Right renal pelvis (tissue), 4 donors: Measurements from ENCODE around the gene GPBP1. TPM values are rescaled to one million over a fixed set of nuclear protein-coding genes. Genes with fewer than 3 reads are reported as not detected.
"Not testable (repeated sequence)": the region's sequence is repeated elsewhere in the genome, so short reads cannot be mapped to it uniquely, and the experiment has no call there.

Source experiments
- DNase-seq, 4 donors: peaks; one replicate each; pipeline ENCODE4 v3.0.0-alpha.2; 2013; ENCODE audit warnings: low read depth in 4 of 4, low spot score in 3 of 4, missing footprints in 1 of 4
- polyA plus RNA-seq, 4 donors: library from polyadenylated mRNA; unstranded; fragments of 120-200 nt; gene quantifications; one replicate each; pipeline ENCODE4 v1.2.1, GENCODE V29; 2013; ENCODE audit not compliant: insufficient read length in 4 of 4

Gene GPBP1
- polyA plus RNA-seq, 4 donors = 125 to 161 (median 152) TPM

GRCh38 chr5:57259704-57260103, 85.8 kb downstream of the GPBP1 start:
- DNase-seq = no peak

GRCh38 chr5:57262541-57262940, 88.7 kb downstream of the GPBP1 start:
- DNase-seq = no peak

- no peak for DNase-seq
Measured at GRCh38 chr5:57267805-57268204, 93.9 kb downstream of the GPBP1 start.

GRCh38 chr5:57276353-57276752, 102.5 kb downstream of the GPBP1 start:
- DNase-seq = no peak

GRCh38 chr5:57277085-57277484, 103.2 kb downstream of the GPBP1 start:
- DNase-seq = no peak

- DNase-seq = no peak
Measured at GRCh38 chr5:57280853-57281252, 107.0 kb downstream of the GPBP1 start.

GRCh38 chr5:57285084-57285483, 111.2 kb downstream of the GPBP1 start:
- not testable (repeated sequence) for DNase-seq

GRCh38 chr5:57291894-57292293, 118.0 kb downstream of the GPBP1 start:
- DNase-seq = no peak

- no peak for DNase-seq
Measured at GRCh38 chr5:57292336-57292735, 118.5 kb downstream of the GPBP1 start.

GRCh38 chr5:57298295-57298984, 124.6 kb downstream of the GPBP1 start:
- DNase-seq = peak; percentile 81 to 86 (median 85)

- DNase-seq = peak; percentile 68 to 77 (median 74)
Measured at GRCh38 chr5:57298985-57299491, 125.2 kb downstream of the GPBP1 start.

- no peak for DNase-seq
Measured at GRCh38 chr5:57299986-57300385, 126.1 kb downstream of the GPBP1 start.

- DNase-seq = no peak
Measured at GRCh38 chr5:57302164-57302563, 128.3 kb downstream of the GPBP1 start.

GRCh38 chr5:57302643-57303042, 128.8 kb downstream of the GPBP1 start:
- DNase-seq = no peak

GRCh38 chr5:57303985-57304384, 130.1 kb downstream of the GPBP1 start:
- no peak for DNase-seq

- no peak for DNase-seq
Measured at GRCh38 chr5:57304931-57305330, 131.1 kb downstream of the GPBP1 start.

- no peak for DNase-seq
Measured at GRCh38 chr5:57306359-57306758, 132.5 kb downstream of the GPBP1 start.

- DNase-seq = no peak
Measured at GRCh38 chr5:57307516-57307915, 133.7 kb downstream of the GPBP1 start.

GRCh38 chr5:57309022-57309421, 135.2 kb downstream of the GPBP1 start:
- not testable (repeated sequence) for DNase-seq

GRCh38 chr5:57311251-57311650, 137.4 kb downstream of the GPBP1 start:
- DNase-seq = no peak

GRCh38 chr5:57311921-57312735, 138.3 kb downstream of the GPBP1 start:
- DNase-seq = no peak

- no peak for DNase-seq
Measured at GRCh38 chr5:57313716-57314115, 139.9 kb downstream of the GPBP1 start.
